ENCODE measurements around the gene MTIF3.

DNA sequence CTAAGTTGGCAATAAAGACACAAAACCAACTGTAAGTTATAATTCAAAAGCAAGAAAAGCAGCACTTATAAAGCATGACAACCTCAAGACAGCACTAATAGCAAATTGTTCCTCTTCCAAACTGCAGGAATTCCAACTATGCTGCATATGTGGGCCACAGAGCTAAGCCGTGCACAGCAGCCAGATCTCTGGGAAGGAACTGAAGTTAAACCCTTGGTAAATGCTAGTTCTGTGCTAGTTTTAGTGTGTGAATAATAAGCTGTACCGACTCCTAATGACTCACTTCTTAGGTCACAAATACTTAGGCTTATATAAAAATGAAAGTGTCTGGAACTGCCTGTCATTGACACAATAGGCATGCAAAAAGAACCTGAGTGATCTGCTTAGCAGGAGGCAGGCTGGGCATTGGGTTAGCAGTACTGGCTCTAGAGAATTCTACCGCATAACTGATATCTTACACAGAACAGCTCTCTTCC is 47.1 kb downstream of the MTIF3 start:
- TF ChIP-seq, protein P1, sequence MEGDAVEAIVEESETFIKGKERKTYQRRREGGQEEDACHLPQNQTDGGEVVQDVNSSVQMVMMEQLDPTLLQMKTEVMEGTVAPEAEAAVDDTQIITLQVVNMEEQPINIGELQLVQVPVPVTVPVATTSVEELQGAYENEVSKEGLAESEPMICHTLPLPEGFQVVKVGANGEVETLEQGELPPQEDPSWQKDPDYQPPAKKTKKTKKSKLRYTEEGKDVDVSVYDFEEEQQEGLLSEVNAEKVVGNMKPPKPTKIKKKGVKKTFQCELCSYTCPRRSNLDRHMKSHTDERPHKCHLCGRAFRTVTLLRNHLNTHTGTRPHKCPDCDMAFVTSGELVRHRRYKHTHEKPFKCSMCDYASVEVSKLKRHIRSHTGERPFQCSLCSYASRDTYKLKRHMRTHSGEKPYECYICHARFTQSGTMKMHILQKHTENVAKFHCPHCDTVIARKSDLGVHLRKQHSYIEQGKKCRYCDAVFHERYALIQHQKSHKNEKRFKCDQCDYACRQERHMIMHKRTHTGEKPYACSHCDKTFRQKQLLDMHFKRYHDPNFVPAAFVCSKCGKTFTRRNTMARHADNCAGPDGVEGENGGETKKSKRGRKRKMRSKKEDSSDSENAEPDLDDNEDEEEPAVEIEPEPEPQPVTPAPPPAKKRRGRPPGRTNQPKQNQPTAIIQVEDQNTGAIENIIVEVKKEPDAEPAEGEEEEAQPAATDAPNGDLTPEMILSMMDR (IDR thresholded peaks at IDR 0.05), result no peak
- TF ChIP-seq POLR2A (IDR thresholded peaks at IDR 0.05), result no peak

Data from body of pancreas (tissue), 4 donors.